Measurements from ENCODE around the gene CFAP97.
"Not testable (repeated sequence)": the region's sequence is repeated elsewhere in the genome, so short reads cannot be mapped to it uniquely, and the experiment has no call there.

The CFAP97 gene

DNA sequence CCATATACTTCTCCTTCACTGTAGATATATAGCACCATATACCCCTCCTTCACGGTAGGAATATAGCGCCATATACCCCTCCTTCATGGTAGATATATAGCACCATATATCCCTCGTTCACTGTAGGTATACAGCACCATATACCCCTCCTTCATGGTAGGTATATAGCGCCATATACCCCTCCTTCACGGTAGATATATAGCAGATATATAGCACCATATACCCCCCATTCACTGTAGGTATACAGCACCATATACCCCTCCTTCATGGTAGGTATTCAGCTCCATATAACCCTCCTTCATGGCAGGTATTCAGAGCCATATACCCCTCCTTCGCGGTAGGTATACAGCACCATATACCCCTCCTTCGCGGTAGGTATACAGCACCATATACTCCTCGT is 18.1 kb upstream of the CFAP97 start:
- no peak for DNase-seq

DNA sequence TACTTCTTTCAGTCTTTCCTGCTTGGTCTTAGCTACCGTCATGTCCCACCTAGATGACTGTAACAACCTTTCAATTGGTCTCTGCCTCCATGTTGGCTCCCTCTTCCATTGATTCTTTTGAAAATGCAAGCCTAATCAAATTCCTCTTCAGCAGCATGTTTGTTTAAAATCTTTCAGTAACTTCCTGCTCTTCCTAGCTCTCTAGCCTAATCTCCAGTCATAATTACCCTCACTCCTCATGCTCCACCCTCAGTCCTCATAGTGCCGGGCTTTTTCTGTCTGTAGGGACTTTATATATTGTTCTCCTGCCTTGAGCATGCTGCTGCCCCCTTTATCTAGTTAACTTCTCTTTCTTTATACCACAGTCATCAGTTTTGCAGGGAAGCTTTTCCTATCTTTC is 17.7 kb upstream of the CFAP97 start:
- no peak for DNase-seq

DNA sequence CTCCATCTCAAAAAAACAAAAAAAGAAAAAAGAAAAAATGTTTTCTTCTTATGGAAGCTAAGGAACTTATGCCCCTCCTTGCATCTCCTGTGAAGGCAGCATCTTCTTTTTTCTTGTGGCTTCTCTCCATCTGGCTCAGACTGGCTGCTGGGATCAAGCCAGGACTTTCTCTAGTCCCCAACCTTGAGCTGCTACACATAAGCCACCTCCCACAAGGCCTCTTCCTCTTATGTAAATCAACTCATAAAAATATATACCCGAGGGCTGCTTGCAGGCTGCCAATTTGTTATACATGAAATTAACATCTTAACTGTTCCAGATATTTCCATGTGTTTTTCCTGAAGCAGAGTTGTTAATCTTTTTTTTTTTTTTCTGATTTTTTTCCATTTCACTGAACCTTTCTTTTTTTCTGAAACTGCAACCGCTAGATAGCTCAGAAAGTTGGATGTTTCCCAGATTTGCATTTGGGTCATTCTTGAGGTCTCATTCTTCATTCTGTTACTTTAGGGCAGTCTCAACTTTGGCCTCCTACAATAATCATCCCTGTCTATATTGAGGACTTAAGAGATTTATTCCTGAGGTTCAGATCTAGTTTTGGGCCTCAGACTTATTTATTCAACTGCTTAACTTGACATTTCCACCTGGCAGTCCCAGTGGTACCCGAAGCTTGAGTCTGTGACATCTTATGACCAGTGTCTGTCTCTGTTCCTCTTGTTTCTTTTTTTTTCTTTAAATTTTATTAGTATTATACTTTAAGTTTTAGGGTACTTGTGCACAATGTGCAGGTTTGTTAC is 15.9 kb upstream of the CFAP97 start:
- DNase-seq = no peak

DNA sequence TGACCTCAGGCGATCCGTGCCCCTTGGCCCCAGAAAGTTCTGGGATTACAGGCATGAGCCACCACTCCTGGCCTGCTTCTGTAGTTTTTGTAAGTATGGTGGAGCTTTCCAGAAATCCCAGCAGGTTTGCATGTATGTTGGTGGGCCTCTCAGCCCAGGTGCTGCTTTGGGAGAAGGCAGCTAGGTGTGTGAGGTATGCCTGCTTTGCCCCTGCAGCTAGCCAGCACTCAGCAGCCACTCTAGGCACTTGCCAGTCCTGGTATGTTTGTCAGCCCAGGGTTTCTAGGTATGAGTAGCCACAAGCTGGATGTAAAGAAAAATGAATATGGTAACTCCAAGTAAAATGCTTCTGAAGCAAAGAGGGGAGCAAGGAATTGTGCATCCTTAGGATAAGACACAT is 14.5 kb upstream of the CFAP97 start:
- no peak for DNase-seq

DNA sequence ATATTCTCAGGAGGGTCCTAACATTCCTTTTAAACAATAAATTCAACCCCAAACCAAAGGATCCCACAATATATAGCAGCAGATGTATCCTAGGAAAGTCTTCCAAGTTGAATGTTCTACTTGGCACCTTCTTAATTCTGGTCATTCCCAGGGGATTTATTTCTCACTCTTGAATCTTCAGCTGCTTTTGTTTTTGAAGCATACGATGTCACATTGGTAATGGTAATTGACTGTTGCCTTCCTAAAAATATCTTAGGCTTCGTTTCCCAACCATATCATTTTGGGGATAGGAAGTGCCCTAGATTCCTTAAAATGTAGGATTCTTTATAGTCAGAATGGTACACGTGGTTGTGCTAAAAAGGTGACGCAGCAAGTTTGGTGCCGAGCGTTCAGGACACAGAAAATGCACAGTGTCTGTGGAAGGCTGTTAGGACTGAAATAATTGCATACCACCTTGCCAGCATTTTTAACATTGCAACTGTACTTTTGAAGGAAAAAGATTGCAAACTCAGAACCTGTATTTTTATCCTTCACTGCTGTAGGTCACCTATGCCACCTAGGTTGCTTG is 13.7 kb upstream of the CFAP97 start:
- DNase-seq = no peak

DNA sequence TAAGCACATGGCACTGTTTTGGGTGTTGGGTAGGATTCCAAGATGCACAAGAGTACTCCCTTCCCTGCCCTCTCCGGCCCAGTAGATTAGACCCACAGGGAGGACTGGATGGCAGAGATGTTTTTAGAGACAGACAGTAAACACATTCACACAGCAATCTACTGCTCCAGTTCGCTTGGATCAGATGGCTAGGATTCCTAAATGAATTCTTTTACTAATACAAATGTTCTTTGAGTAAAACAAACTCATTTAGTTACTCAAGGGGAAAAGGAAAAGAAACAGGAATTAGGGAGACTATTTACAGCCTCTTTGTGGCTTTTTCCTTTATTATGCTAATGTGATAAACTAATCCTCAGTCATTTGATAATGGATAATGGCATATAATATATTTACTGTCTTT is 11.5 kb upstream of the CFAP97 start:
- DNase-seq = no peak

DNA sequence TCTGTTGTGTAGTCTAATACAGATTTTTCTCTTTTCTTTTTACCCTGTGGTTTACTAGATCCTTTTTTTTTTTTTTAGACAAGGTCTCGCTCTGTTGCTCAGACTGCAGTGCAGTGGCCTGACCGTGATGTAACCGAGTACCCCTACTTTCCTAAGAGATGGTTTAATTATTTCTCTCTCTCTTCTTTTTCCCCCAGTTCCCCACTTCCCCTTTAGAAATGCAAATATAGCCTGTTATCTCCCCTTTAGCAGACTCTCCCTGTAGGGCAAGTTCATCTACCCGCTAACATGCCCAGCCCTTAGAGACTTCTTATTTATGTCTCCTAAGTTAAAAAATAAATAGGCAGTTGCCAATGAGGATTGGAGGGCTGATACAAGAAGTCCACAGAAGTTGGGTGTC is 10.1 kb upstream of the CFAP97 start:
- DNase-seq = no peak

DNA sequence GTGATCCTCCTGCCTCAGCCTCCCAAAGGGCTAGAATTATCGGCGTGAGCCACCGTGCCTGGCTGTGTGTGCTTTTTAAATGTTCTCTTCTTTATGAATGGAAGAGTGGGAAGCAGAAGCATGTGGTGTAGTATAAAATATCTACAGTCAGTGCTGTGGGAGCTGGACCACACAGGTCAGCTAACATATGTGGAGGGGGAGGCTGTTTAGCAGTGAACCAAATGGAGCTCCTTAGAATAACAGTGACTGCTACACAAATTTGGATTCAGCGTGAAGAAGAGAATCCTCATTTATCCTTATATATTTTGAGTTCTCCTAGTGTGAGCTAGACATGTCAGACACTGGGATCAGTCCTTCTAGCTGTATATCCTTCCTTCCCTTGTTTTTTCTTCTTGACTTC is 8.8 kb upstream of the CFAP97 start:
- no peak for DNase-seq

DNA sequence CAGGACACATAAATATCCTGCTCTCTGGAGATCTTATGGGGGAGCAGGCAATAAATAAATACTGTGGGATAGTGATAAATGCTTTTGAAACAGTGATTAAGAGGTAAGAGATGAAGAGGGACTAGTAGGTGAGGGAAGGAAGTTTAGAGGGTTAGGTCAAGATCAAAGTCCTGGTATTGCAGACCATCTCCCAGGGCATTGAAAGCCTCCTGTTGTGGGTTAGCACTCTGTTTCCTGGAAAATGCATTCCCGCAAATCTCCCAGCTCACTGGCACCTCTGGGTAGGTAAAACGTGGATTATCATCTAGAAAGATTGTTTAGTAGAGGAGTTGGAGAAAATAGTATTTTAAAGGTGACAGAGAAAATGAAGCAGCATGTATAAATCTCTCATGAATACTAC is 7.8 kb upstream of the CFAP97 start:
- DNase-seq = no peak

DNA sequence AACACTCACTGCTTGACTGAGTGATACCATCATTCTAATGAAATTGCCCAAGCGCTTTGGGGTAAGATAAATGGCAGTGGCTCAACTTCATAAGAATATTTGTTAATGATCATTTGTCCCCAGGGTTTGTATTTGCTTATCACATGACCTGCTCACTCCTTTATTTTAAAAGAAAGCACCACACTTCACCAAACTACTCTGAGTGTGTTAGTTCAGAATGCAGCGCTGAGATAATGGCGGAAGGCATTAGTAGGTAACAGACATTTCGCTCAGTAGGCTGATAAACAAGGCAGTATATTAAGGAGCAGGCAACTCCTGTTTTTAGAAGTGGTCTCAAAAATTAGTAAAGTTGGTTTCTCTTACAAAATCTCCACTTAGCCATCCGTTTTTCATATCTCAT is 7.2 kb upstream of the CFAP97 start:
- no peak for DNase-seq

DNA sequence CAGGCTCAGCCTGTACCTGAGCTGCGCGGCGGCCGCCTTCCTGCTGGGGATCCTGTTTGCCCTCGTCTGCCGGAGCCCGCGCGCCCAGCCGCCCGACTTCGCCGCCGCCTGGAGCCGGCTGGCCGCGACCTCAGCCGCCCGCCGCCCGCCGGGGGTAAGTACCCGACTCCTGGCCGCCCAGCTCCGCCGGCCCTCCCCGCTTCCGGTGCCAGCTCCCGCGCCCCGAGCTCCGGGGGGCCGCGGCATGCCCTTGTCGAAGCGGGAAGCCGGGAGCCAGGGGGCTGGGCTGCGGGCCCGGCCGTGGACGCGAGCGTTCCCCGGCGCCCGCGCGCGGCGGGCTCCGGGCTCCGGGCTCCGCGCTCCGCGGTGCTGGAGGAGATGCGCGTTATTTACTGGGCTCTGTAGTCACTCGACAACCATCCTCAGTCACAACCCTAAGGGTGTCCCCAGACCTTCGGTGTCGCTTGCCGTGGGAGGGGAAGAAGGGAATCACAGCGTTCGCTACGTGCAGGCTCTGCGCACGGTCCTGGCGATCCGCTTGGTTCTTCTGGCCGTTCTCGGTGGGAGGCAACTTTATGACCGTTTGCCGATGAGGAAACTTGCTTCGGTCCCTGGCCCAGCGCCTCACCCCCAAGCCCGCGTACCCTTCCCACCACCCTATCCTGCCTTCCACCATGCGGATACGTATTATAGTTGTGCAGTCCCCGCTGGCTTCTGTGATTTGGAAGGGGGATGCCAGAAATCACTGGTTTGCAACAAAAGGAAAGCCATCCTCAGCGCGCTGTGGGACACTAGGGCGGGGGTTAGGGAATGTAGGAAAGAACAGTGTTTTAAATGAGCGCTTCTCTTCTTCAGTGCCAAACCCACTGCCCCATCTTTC is 6.5 kb upstream of the CFAP97 start:
- peak; percentile 65 for DNase-seq

DNA sequence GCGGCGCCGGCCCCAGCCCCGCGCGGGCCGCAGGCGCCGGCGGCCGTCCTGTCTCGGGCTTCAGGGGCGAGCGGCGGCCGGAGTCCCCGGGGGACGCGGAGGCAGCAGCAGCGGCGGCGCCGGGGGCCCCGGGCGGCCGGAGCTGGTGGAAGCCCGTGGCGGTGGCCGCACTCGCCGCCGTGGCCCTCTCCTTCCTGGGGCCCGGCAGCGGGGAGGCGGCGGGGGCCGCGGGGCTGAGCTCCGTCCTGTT is 6.0 kb upstream of the CFAP97 start:
- not testable (repeated sequence) for DNase-seq

DNA sequence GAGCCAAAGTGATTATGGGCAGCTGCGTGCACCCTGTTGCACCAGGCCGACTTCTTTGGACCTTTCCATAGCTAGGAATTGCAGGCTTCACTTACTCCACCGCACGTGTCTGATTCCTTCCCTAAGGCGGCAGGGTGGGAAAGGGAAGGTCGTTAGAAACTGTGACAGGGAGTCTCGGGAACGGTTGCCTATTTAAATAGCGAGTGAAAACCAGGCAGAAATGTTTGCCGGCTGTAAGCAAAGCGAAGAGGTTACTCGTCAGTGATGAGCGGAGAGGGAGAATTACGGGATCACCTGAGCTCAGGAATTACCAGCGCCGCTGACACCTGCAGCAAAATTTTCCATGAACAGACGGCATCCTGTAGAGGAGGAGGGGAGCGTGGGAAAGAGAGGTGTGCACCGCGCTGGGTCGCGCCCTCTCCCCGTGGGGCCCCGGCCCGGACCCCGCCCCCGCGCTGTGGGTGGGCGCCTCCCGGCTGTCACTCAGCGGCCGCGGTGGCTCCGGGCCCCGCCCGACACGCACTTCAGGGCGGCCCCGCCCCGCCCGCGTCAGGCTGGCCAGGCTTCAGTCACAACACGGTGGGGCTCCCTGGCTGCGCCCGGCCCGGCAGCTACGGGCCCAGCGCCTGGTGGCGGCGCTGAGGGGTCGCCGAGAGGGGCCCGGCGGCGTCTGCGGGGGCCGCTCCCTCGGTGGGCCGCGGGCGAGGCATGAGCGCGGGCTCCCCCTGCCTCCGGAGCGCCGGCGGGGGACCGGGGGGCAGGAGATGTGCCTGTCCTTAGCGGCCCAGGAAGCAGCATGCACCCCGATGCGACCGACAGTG is 5.4 kb upstream of the CFAP97 start, which contains the start of gene SNX25:
Gene SNX25 (plus strand): TSS at position 568 of the 821 bp plus-strand sequence. CDS start 229 bp downstream, at position 797.
- peak; percentile 92 for DNase-seq

DNA sequence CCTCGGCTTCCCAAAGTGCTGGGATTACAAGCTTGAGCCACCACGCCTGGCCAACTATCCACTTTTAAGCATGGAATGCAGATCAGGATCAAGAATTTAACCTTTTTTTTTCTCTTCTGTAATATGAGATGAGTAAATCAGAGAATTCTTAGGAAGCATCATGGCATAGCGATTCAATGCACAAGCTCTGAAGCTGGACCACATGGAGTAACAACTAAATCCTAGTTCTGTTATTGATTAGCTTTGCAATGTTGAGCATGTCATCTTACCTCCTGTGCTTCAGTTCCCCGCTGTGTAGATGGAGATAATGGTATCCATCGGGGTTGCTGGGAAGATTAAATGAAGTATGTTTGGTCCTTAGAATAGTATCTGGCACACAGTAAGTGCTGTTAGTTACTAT is 3.7 kb upstream of the CFAP97 start:
- no peak for DNase-seq

DNA sequence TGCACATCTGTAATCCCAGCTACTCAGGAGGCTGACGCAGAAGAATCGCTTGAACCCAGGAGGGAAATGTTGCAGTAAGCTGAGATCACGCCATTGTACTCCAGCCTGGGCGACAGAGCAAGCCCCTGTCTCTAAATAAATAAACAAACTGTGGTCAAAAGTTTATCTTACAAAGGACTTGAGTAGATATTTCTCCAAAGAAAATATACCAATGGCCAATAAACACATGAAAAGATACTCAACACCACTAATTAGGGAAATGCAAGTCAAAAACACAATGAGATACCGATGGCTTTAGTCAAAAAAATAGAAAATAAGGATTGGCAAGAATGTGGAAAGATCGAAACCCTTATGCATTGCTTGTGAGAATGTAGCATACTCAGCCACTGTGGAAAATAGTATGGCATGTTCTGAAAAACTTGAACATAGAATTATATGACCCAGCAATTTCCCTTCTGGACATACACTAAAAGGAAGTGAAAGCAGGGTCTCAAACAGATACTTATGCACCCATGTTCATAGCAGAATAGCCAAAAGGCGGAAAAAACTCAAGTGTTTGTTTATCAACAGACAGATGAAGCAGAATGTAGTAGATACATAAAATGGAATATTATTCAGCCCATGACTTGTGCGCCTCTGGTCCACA is 2.0 kb upstream of the CFAP97 start:
- DNase-seq = no peak

DNA sequence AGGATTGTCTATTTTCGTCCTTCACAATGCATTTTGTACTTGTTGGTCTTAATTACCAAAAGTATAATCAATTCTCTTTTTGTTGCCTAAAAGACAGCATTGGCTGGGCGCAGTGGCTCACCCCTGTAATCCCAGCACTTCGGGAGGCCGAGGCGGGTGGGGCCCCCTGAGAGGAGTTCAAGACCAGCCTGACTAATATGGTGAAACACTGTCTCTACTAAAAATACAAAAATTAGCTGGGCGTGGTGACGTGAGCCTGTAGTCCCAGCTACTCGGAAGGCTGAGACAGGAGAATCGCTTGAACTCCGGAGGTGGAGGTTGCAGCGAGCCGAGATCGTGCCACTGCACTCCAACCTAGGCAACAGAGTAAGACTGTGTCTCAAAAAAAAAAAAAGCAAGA is 1.3 kb upstream of the CFAP97 start:
- DNase-seq = not testable (repeated sequence)

DNA sequence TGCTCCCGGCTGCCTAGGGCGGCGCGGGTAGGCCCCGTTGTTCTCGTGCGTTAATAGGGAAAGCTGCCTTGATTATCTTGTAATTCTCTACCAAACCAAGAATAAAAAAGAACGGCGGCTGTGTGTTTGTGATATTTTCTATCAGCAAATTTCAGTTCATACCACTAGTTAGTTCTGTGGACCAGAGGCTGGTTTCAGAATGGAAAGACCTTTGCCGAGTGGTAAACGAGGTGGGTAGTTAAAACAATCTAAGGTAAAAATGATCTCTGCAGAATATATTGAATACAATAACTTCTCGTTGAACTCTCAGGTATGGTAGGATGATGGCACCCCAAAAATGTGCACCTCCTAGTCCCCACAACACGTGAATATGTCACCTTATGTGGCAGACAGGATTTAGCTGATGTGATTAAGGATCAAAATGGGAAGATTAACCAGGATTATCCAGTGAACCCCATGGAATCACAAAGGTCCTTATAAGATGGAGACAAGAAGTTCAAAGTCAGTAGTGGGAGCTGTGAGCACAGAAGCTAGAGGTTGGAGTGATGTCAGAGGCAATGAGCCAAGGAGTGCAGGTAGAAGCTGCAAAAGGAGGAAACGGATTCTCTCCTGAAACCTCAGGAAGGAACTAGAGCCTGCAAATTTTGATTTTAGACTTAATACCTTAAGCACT is 574 bp upstream of the CFAP97 start:
- DNase-seq = no peak

DNA sequence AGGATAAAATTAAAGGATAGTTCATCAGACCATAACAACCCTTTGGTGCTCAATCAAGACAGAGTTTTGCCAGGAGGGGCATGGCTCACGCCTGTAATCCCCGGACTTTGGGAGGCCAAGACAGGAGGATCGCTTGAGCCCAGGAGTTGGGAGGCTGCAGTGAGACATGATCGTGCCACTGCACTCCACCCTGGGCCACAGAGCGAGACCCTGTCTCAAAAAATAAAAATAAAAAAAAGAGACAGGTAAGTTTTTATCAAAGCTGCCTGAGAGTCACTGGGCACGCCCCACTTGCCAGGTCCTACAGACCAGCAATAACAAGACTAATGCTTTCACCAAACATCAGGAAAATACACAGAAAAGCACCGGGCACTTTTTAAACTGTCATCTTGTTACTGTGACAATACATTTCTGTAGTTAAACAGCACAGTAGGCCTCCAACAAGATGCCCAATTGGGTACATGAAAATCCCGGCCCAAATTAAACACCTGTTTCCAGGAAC is 765 bp downstream of the CFAP97 start:
- DNase-seq = no peak

DNA sequence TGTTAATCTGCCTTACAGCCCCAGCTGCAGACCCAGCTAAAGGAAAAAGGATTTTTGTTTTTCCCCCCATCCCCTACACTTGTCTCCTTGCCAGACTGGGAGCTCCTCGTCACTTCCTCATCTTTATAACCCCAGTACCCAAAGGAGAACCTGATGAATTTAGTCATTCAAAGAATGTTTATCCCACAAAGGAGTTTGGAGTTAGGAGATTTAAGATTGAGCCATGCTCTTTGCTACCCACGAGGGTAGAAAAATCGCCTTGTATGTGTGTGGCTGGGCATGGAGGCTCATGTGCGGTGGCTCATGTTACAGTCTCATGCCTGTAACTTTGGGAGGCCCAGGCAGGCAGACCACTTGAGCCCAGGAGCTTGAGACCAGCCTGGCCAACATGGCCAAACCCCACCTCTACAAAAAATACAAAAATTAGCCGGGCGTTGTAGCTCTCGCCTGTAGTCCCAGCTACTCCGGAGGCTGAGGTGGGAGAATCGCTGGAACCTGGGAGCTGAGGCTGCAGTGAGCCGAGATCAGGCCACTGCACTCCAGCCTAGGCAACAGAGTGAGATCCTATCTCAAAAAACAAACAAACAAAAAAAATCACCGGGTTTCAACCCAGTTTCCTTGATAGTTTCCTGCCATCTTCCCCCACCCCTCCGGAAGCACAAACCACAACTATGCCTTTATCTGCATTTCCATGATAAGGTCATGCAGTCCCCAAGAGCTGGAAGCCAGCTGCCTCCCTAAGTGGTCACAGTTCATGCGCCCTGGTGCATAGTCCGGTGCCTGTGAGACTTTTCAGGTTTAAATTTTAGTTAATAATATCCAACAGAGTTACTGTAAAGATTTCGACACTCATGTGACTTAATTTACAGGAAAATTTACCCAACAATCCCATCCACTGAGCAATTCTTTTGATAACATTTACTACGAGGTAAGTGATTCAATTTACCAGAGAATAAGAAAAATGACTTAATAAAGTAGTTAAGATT is 1.5 kb downstream of the CFAP97 start:
- no peak for DNase-seq

DNA sequence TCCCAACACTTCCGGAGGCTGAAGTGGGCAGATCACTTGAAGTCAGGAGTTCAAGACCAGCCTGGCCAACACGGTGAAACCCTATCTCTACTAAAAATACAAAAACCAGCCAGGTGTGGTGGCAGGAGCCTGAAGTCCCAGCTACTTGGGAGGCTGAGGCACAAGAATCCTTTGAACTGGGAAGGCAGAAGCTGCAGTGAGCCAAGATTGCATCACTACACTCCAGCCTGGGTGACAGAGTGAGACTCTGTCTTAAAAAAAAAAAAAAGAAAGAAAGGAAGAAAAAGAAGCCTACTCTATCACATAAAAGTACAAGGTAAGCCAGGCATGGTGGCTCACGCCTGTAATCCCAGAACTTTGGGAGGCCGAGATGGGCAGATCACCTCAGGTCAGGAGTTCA is 5.6 kb downstream of the CFAP97 start:
- DNase-seq = not testable (repeated sequence)

DNA sequence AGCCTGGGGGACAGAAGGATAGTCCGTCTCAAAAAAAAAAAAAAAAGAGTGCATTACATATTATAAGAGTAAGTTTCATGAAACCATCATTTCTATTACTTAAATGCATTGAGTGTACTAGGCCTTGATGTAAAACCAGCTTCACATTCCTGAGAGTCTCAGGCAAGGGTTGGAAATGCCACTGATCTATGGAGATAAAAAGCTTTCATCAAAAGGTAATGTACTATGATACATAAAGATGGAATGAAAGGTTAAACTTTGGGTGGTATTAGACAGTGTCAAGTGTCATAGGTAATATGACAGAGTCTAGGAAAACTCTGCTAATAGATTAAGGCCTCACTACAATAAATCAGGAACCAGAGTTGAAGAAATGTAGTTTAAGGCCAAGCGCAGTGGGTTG is 7.4 kb downstream of the CFAP97 start:
- no peak for DNase-seq

Data from CD4-positive, alpha-beta T cell treated with Interleukin-17A for 4 hours (primary cell).